ENCODE measurements around the gene ZNF674. TPM values are rescaled to one million over a fixed set of nuclear protein-coding genes. Genes with fewer than 3 reads are reported as not detected.

ZNF674 gene
- total and polyA plus RNA-seq, 2 donors (not counting 1 experiment from before 2014, with no cell fraction given), result 0.84 to 2.3 TPM

GRCh38 chrX:46506076-46506475 lies 39.1 kb downstream of the ZNF674 start:
- no peak overlapping the region for H3K4me3 ChIP-seq (ENCODE audit: control extremely low read depth in 1 of 5, extremely low read depth in 1 of 5, insufficient read depth in 1 of 5, low read depth in 2 of 5, low read length in 4 of 5)
- no peak overlapping the region for H3K27ac ChIP-seq (ENCODE audit: low read length in 2 of 2)
- Mint-ChIP-seq H3K9me3 (ENCODE audit: insufficient read depth) (peaks cover 3% of the 10 kb centered on the region), H3K4me3 (no peak overlapping the region), H3K27me3 (no peaks in the 10 kb centered on the region), H3K4me1 (no peaks in the 10 kb centered on the region), H3K27ac (no peak overlapping the region)
- ChIA-PET POLR2A (interaction anchor here (0.7 kb wide), 1 partner anchor 63 kb away, joined by 3 read pairs; no protein-coding TSS in a partner anchor), CTCF (interaction anchor here (0.6 to 0.7 kb wide), 2 partner anchors 16 to 22 kb away, joined by 3 to 6 read pairs; no protein-coding TSS in a partner anchor)
- no peak for TF ChIP-seq EZH2 (IDR thresholded peaks at IDR 0.05; ENCODE audit: borderline replicate concordance, insufficient read depth, low read depth, low read length, poor library complexity, severe bottlenecking)
- TF ChIP-seq, protein P1, sequence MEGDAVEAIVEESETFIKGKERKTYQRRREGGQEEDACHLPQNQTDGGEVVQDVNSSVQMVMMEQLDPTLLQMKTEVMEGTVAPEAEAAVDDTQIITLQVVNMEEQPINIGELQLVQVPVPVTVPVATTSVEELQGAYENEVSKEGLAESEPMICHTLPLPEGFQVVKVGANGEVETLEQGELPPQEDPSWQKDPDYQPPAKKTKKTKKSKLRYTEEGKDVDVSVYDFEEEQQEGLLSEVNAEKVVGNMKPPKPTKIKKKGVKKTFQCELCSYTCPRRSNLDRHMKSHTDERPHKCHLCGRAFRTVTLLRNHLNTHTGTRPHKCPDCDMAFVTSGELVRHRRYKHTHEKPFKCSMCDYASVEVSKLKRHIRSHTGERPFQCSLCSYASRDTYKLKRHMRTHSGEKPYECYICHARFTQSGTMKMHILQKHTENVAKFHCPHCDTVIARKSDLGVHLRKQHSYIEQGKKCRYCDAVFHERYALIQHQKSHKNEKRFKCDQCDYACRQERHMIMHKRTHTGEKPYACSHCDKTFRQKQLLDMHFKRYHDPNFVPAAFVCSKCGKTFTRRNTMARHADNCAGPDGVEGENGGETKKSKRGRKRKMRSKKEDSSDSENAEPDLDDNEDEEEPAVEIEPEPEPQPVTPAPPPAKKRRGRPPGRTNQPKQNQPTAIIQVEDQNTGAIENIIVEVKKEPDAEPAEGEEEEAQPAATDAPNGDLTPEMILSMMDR (IDR thresholded peaks at IDR 0.05), result no peak
- H4K20me1 ChIP-seq (ENCODE audit: control insufficient read depth, insufficient read depth, low read length, poor library complexity, severe bottlenecking), result no peaks in the 10 kb centered on the region
- H2AFZ ChIP-seq (ENCODE audit: insufficient read depth, low read depth, low read length, poor library complexity, severe bottlenecking), result no peak overlapping the region
- H3K27me3 ChIP-seq (replicated peaks in 1 of 4; ENCODE audit: control extremely low read depth in 1 of 4, control insufficient read depth in 3 of 4, insufficient read depth in 4 of 4, low read length in 3 of 4), result no peaks in the 10 kb centered on the region
- no peaks in the 10 kb centered on the region for H3K36me3 ChIP-seq (replicated peaks in 1 of 2; ENCODE audit: control extremely low read depth in 1 of 2, control insufficient read depth in 1 of 2, extremely low read depth in 1 of 2, insufficient read depth in 2 of 2, low read length in 1 of 2)
- H3K4me1 ChIP-seq (ENCODE audit: control insufficient read depth in 2 of 2, insufficient read depth in 2 of 2, low read length in 2 of 2), result no peaks in the 10 kb centered on the region
- H3K9me3 ChIP-seq (ENCODE audit: control extremely low read depth in 1 of 3, control insufficient read depth in 2 of 3, insufficient read depth in 1 of 3, low read length in 2 of 3), result peaks cover 0 to 10% (median 2%) of the 10 kb centered on the region in 3 donors
- H3K79me2 ChIP-seq (ENCODE audit: control insufficient read depth, insufficient read depth, low read length), result no peaks in the 10 kb centered on the region
- no peak overlapping the region for H3K4me2 ChIP-seq (replicated peaks; ENCODE audit: low read depth, low read length, poor library complexity, severe bottlenecking)
- 100% methylated on average over 1 of the region's 1 CpG for WGBS (ENCODE audit: insufficient coverage)
- H3K9ac ChIP-seq (ENCODE audit: low read length), result no peak overlapping the region
- DNase-seq, result no peak
- no peak for ATAC-seq (ENCODE audit: low read depth)
- intact Hi-C loops (cut with micrococcal nuclease), result no loop called here

DNA sequence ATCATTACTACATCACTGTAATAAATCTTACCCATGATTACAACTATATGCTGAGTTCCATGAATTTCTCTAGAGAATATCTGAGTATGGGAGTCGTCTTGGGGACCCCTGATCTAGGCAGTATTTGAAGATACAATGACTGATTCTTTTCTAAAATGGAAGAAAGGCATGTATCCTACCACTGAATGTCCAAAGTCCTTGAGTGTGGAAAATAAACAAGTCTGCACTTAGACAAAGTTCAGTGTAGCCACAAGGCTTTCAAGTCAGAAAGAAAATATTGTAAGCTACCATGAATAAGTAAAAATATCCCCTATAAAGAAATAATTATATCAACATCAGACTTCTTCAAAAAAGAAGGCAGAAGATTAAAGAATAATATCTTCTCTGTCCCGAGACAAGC lies 42.4 kb downstream of the ZNF674 start:
- H3K9me3 Mint-ChIP-seq (ENCODE audit: insufficient read depth), result peaks cover 7% of the 10 kb centered on the region
- POLR2A ChIA-PET, result no interaction called here
- WGBS (ENCODE audit: insufficient coverage), result no CpG with 5 or more reads among the region's 2 CpGs
- CTCF ChIA-PET, result no interaction called here
- no peaks in the 10 kb centered on the region for H3K27me3 Mint-ChIP-seq
- Histone ChIP-seq H3K4me1 (ENCODE audit: control insufficient read depth in 2 of 2, insufficient read depth in 2 of 2, low read length in 2 of 2) (no peaks in the 10 kb centered on the region), H3K4me2 (replicated peaks; ENCODE audit: low read depth, low read length, poor library complexity, severe bottlenecking) (no peak overlapping the region), H4K20me1 (ENCODE audit: control insufficient read depth, insufficient read depth, low read length, poor library complexity, severe bottlenecking) (no peaks in the 10 kb centered on the region), H3K9ac (ENCODE audit: low read length) (no peak overlapping the region), H3K27me3 (replicated peaks in 1 of 4; ENCODE audit: control extremely low read depth in 1 of 4, control insufficient read depth in 3 of 4, insufficient read depth in 4 of 4, low read length in 3 of 4) (no peaks in the 10 kb centered on the region), H3K9me3 (ENCODE audit: control extremely low read depth in 1 of 3, control insufficient read depth in 2 of 3, insufficient read depth in 1 of 3, low read length in 2 of 3) (peaks cover 0 to 26% (median 15%) of the 10 kb centered on the region in 3 donors), H3K4me3 (ENCODE audit: control extremely low read depth in 1 of 5, extremely low read depth in 1 of 5, insufficient read depth in 1 of 5, low read depth in 2 of 5, low read length in 4 of 5) (no peak overlapping the region), H3K36me3 (replicated peaks in 1 of 2; ENCODE audit: control extremely low read depth in 1 of 2, control insufficient read depth in 1 of 2, extremely low read depth in 1 of 2, insufficient read depth in 2 of 2, low read length in 1 of 2) (no peaks in the 10 kb centered on the region), H2AFZ (ENCODE audit: insufficient read depth, low read depth, low read length, poor library complexity, severe bottlenecking) (no peak overlapping the region), H3K27ac (ENCODE audit: low read length in 2 of 2) (no peak overlapping the region), H3K79me2 (ENCODE audit: control insufficient read depth, insufficient read depth, low read length) (no peaks in the 10 kb centered on the region)
- DNase-seq (no peak), ATAC-seq (ENCODE audit: low read depth) (no peak)
- TF ChIP-seq, protein P1 (IDR thresholded peaks at IDR 0.05), result no peak
- no peak for TF ChIP-seq EZH2 (IDR thresholded peaks at IDR 0.05; ENCODE audit: borderline replicate concordance, insufficient read depth, low read depth, low read length, poor library complexity, severe bottlenecking)
- intact Hi-C loops (cut with micrococcal nuclease), result no loop called here
- no peak overlapping the region for H3K4me3 Mint-ChIP-seq
- no peaks in the 10 kb centered on the region for H3K4me1 Mint-ChIP-seq
- H3K27ac Mint-ChIP-seq, result no peak overlapping the region
